HG03025 (cell line): ENCODE data around the gene DSCAML1.

Source experiments
- ATAC-seq: cut with Tn5 transposase; IDR thresholded peaks from one replicate; pipeline ENCODE4 v1.9.1; 2021; ENCODE audit warnings: mild to moderate bottlenecking, moderate library complexity; ENCODE audit not compliant: unreplicated experiment, low FRiP score

The DSCAML1 gene

GRCh38 chr11:117833401-117833891, 36.4 kb upstream of the DSCAML1 start:
- no peak for ATAC-seq

- ATAC-seq, result no peak
Observed at GRCh38 chr11:117832511-117832910, 35.5 kb upstream of the DSCAML1 start.

- ATAC-seq, result no peak
Observed at GRCh38 chr11:117831661-117832415, 34.8 kb upstream of the DSCAML1 start.

- no peak for ATAC-seq
Observed at GRCh38 chr11:117830674-117831351, 33.8 kb upstream of the DSCAML1 start.

DNA sequence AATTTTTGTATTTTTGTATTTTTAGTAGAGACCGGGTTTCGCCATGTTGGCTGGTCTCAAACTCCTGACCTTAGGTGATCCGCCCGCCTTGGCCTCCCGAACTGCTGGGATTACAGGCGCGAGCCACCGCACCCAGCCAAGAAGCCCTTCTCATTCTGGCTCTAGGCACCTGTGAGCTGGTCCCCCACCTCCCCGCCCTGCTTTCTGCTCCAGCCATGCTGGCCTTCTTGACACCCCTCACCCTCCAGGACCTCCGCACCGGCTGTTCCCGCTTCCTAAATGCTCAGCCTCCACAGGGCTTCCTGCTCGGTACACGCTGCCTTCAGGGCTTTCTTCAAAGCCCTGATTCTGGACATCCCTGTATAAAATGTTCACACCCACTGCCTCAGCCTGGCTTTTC, 33.1 kb upstream of the DSCAML1 start:
- no peak for ATAC-seq

DNA sequence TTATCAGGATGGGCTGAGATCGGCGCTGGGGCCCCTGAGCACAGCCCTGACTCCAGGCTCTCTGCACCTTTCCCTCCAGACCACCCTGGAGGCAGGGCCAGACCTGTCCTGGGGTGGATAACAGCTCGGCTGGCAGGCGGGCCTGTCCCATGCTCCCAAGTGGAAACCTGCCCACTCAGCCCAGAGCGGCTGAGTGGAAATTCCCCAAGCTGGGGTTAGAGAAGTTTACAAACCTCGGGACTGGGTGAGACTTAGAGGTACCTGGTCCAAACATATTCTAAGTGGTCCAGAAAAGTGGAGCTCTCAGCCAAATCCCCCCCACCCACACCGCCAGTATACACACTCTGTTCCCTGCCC, 32.3 kb upstream of the DSCAML1 start:
- no peak for ATAC-seq

- ATAC-seq, result no peak
Observed at GRCh38 chr11:117828611-117829368, 31.8 kb upstream of the DSCAML1 start.

- no peak for ATAC-seq
Observed at GRCh38 chr11:117827521-117828511, 30.8 kb upstream of the DSCAML1 start.

GRCh38 chr11:117826832-117827231, 29.8 kb upstream of the DSCAML1 start:
- ATAC-seq, result no peak

- no peak for ATAC-seq
Observed at GRCh38 chr11:117826190-117826570, 29.2 kb upstream of the DSCAML1 start.

DNA sequence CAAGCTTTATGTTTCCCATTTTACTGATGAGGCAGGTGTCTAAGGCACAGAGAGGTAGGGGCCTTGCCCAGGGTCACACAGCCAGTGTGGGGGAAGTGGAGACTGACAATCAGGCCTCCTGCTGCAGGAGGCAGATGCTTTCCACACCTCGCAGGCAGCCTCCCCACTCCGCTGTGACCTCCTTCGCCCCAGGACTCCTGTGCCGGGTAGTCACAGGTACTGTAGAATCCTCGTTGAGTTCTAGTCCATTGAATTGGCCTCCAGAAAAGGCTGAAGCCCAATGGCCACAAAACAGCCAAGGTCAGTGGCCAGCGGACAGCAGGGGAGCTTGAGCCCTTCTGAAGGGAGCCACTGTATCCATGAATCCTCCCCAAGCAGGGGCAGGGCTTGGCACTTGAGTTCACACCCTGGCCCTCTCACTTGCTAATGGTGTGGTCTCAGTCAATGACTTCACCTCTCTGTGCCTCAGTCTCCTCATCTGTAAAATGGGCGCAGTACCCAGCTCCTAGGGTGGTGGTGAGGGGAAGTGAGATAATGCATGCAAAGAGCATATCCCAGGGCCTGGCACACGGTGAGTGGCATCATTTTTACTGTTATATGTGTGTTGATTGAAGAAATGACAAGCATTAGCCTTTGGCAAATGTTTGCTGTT, 28.6 kb upstream of the DSCAML1 start:
- ATAC-seq, result no peak

- ATAC-seq, result no peak
Observed at GRCh38 chr11:117824571-117825537, 27.8 kb upstream of the DSCAML1 start, which contains the start of gene FXYD2. TSS of gene FXYD2 (minus strand) at chr11:117824744. CDS start at chr11:117824678, 66 bp downstream.

- ATAC-seq, result no peak
Observed at GRCh38 chr11:117823946-117824420, 27.0 kb upstream of the DSCAML1 start.

- no peak for ATAC-seq
Observed at GRCh38 chr11:117823294-117823945, 26.4 kb upstream of the DSCAML1 start.

DNA sequence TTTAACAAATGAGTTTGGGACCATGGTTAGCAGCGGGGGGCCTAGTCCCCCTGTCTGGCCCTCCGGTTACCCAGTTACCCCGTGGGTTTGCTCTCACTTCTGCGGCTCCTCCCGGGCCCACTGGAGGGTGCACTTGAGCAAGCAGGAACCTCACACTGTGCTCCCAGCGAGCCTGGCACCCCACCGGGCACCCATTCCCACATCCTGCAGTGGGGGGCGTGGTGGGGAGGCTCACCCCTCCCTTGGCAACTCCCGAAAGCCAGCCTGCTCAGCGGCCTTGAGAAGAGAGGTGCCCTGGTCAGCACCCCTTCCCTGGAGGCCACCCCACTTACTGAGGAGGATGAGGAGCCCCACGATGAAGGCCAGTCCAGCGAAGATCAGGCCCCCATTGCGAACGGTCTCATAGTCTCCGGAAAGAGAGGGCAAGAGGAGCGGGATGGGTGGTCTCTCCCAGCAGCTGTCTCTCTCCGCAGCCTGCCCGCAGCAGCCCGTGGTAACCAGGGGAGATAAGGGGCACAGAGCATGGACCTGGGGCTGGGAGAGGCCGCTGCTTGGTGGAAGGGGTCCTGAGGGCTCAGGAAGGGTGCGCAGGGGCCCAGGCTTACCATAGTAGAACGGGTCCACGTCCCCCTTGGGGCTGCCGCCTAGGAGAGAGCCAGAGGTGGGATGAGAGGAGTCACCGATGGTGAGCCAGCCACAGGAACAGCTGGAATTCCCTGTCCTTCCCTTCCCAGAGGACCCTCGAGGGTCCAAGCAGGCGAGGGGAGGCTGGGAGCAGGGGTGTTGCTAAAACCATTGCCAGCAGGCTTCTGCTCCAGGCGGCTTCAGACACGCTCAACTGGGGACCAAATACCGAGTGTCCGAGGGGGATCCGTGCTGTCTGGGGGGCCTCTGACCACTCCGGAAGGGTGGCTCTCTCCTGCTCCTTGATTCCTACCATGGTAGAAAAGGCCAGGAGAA, 25.3 kb upstream of the DSCAML1 start:
- ATAC-seq, result no peak

DNA sequence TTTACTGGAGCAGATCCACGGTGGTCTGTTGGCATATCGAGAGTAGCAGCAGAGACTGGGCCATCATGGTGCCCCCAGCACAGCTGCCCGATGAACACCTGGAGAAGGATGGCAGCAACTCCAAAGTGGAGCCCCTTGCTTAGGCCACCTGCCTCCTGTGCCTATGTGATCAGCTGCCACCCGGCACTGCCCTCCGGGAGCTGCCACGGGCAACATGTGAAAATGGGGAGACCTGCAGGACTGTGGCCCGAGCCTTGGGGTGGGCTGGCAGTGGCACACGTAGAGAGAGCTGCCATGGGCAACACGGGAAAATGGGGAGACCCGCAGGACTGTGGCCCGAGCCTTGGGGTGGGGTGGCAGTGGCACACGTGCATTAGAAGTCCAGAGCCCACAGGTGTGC, 24.4 kb upstream of the DSCAML1 start:
- no peak for ATAC-seq

DNA sequence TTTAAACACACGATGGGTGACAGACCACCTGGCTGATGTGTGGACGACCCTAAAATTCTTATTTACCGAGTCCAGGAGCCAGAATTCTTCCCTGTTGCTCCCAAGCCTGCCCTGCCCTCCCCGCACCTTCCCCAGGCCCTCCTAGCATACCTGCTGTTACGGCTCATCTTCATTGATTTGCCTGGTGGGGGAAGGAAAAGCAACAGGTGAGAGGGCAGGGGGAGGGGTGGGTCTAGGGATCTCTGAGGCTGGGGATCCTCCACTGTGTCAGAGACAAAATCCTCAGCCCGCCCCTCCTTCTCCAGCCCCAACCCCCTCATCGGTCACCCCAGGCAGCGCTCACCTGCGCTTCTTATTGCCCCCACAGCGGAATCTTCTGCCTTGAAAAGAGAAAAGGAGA, 23.5 kb upstream of the DSCAML1 start:
- ATAC-seq, result no peak
